Fibroblast of pulmonary artery (primary cell): ENCODE data around the gene XRN1.
"Not testable (repeated sequence)": the region's sequence is repeated elsewhere in the genome, so short reads cannot be mapped to it uniquely, and the experiment has no call there.

Experiments
- DNase-seq: peaks from one replicate; pipeline ENCODE4 v3.0.0-alpha.2; 2010; ENCODE audit warnings: low read depth
- H3K4me3 ChIP-seq: replicated peaks from 2 replicates; pipeline ENCODE4 v1.5.1; 2011; ENCODE audit warnings: low read depth, mild to moderate bottlenecking, control low read depth, low read length, moderate library complexity
- TF ChIP-seq, protein P1 (sequence below): IDR thresholded peaks from 2 replicates; pipeline ENCODE4 v1.5.1; 2011; ENCODE audit warnings: mild to moderate bottlenecking, control low read depth, low read length, inconsistent platforms; ENCODE audit errors: missing control alignments

Gene XRN1

DNA sequence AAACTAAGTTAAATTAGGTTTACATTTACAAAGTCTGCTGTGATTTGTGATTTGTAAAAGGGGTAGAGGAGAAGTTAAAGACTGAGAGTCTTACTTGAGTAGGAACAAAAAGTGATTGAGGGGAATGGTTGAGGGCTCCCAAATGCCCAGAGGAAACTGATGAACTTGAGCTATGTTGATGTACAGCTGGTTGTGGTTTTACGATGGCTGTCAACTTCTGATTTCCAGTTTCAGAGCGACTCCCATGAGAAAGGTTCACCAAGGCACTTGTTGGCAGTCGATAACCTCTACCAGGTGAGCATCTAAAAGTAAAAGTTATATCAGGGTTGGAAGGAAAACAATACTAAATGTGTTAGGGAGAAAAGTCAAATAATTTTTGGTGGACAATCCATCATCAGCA, 91.0 kb downstream of the XRN1 start:
- H3K4me3 ChIP-seq: no peak overlapping the region
- TF ChIP-seq, protein P1, sequence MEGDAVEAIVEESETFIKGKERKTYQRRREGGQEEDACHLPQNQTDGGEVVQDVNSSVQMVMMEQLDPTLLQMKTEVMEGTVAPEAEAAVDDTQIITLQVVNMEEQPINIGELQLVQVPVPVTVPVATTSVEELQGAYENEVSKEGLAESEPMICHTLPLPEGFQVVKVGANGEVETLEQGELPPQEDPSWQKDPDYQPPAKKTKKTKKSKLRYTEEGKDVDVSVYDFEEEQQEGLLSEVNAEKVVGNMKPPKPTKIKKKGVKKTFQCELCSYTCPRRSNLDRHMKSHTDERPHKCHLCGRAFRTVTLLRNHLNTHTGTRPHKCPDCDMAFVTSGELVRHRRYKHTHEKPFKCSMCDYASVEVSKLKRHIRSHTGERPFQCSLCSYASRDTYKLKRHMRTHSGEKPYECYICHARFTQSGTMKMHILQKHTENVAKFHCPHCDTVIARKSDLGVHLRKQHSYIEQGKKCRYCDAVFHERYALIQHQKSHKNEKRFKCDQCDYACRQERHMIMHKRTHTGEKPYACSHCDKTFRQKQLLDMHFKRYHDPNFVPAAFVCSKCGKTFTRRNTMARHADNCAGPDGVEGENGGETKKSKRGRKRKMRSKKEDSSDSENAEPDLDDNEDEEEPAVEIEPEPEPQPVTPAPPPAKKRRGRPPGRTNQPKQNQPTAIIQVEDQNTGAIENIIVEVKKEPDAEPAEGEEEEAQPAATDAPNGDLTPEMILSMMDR: no peak
- DNase-seq: no peak

DNA sequence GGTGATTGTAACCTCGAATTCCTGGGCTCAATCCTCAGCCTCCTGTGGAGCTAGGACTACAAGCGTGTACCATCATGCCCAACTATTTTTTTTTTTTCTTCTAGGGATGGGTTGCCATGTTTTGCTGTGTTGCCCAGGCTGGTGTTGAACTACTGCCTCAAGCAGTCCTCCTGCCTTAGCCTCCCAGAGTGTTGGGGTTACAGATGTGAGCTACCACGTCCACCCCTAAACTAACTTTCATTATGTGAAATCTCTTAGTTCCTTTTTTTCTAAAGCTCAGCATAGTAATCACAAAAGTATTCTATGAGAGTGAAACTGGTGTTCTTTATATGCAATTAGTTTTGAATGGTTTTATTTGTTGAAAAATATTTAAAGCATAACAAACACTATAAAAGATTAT, 92.1 kb downstream of the XRN1 start:
- DNase-seq: no peak
- no peak overlapping the region for H3K4me3 ChIP-seq
- TF ChIP-seq, protein P1: no peak

DNA sequence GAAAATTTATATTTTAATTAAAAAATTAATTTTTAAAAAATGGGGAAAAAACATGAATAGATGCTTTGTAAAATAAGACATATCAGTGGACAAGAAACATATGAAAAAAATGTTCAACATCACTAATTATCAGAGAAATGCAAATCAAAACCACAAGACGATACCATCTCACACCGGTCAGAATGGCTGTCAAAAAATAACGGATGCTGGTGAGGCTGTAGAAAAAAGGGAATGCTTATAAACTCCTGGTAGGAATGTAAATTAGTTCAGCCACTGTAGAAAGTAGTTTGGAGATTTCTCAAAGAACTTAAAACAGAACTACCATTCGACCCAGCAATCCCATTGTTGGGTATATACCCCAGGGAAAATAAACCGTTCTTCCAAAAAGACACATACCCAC, 93.8 kb downstream of the XRN1 start:
- TF ChIP-seq, protein P1: no peak
- DNase-seq: no peak
- H3K4me3 ChIP-seq: no peak overlapping the region

DNA sequence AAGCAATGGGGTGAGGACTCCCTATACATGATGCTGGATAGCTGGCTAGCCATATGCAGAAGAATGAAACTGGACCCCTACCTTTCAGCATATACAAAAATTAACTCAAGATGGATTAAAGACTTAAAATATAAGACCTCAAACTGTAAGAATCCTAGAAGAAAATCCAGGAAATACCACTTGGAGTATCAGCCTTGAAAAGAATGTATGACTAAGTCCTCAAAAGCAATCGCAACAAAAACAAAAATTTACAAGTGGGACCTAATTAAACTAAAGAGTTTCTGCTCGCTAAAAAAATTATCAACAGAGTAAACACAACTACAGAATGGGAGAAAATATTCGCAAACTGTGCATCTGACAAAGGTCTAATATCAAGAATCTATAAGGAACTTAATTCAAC, 94.3 kb downstream of the XRN1 start:
- H3K4me3 ChIP-seq: no peak overlapping the region
- TF ChIP-seq, protein P1: no peak
- DNase-seq: peak; percentile 17

DNA sequence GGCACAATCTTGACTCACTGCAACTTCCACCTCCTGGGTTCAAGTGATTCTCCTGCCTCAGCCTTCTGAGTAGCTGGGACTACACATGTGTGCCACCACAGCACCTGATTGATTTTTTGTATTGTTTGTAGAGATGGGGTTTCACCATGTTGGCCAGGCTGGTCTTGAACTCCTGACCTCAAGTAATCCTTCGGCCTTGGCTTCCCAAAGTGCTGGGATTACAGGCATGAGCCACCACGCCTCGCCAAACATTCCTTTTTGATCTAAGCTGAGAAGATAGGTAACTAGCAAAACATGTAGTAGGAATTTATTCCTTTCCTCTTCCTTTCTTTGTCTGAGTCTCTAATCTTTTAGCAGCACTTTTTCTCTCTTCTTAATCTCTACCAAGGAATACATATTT, 95.1 kb downstream of the XRN1 start:
- DNase-seq: not testable (repeated sequence)

DNA sequence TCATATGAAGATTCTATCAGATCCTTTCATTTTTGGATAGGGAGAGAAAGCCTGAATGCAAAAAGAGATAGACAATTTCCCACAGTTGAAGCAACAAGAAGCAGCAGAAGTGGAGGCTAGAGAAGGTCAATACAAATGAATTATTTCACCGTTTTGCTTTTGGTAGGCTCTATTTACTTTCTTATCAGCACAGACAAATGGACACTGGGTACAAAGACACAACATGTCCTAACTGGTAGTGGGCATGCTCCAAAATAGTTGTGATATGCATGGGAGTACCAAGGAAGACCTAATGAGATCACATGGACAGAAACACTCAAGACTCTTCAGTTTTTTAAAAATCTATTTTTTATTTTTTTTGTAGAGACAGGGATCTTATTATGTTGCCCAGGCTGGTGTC, 99.4 kb downstream of the XRN1 start:
- no peak overlapping the region for H3K4me3 ChIP-seq
- TF ChIP-seq, protein P1: no peak
- DNase-seq: no peak

More for the DNA sequence above, 95.1 kb downstream of the XRN1 start:
- H3K4me3 ChIP-seq: not testable (repeated sequence)

DNA sequence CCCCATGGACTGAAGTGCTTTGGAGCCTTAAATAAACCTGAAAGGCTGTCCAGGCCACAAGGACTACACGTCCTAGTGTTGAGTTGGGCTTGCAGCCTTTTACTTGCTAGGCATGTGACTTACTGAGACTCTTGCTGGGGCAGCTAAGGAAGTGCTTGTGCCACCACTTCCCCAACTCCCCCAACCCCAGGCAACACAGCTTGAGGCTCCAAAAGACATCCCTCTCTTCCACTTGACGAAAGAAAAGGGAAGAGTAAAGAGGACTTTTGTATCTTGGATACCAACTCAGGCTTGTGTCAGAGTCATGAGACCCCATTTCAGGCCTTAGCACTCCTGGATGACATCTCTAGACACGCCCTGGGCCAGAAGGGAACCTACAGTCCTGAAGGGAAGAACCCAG, 109.8 kb downstream of the XRN1 start:
- H3K4me3 ChIP-seq: no peak overlapping the region
- no peak for DNase-seq
- TF ChIP-seq, protein P1: no peak

DNA sequence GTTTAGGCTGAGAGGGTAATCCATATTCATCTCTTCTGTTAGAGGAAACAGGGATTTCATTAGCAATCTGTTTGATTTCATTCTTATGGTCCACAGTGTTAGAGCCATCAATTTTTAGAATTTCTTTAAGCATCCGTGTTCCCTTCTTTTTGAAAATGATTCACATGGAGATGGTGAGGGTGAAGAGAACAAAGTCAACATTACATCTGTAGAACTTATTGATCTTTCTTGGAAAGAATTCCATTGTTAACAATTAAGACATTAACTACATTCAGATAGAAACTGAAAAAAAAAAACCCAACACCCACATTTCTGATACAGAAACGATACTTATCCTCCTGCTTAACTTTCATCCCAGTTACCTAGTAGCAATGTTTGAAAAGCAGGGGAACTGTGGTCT, 115.4 kb downstream of the XRN1 start:
- H3K4me3 ChIP-seq: no peak overlapping the region
- TF ChIP-seq, protein P1: no peak
- no peak for DNase-seq

DNA sequence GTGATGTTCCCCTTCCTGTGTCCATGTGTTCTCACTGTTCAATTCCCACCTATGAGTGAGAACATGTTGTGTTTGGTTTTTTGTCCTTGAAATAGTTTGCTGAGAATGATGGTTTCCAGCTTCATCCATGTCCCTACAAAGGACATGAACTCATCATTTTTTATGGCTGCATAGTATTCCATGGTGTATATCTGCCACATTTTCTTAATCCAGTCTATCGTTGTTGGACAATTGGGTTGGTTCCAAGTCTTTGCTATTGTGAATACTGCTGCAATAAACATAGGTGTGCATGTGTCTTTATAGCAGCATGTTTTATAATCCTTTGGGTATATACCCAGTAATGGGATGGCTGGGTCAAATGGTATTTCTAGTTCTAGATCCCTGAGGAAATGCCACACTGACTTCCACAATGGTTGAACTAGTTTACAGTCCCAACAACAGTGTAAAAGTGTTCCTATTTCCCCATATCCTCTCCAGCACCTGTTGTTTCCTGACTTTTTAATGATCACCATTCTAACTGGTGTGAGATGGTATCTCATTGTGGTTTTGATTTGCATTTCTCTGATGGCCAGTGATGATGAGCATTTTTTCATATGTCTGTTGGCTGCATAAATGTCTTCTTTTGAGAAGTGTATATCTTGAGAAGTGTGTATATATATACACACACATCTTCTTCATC, 123.4 kb downstream of the XRN1 start:
- not testable (repeated sequence) for H3K4me3 ChIP-seq, DNase-seq
